ENCODE results near the gene GTF2H4. TPM values are rescaled to one million over a fixed set of nuclear protein-coding genes. Genes with fewer than 3 reads are reported as not detected.
"Not testable (repeated sequence)": the region's sequence is repeated elsewhere in the genome, so short reads cannot be mapped to it uniquely, and the experiment has no call there.

The GTF2H4 gene
- total RNA-seq, 2 experiments from 2014 or later = 28.5 to 34.1 TPM

- H3K27ac Mint-ChIP-seq, POLR2A ChIA-PET: not testable (repeated sequence)
Observed at GRCh38 chr6:30907290-30907757, 683 bp upstream of the GTF2H4 start.

DNA sequence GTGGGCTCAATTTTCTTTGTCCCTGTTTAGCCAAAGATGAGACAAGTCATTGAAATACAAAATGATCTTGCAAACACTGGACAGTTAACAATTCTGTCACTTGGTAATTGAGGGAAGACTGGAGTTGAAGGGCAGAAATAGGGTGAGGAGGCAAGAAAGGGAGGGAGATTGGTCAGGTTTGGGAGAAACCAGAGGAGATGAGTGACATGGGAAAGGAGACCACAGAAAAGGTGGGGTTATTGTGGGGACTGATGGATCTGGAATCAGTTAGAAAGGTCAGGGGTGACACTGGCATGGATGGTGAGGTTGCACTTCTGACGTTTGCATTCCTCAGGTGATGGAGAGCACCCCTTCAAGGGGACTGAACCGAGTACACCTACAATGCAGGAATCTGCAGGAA, 693 bp downstream of the GTF2H4 start:
- H3K4me1 Mint-ChIP-seq = peaks cover 31% of the 10 kb centered on the region
- no peaks in the 10 kb centered on the region for H3K27me3 Mint-ChIP-seq
- no peak for DNase-seq
- ChIA-PET POLR2A (no interaction called here), CTCF (interaction anchor here (1.3 to 2.0 kb wide), 3 partner anchors 79 to 178 kb away, joined by 5 to 6 read pairs (median 5); no protein-coding TSS in a partner anchor)
- H3K9me3 Mint-ChIP-seq = no peaks in the 10 kb centered on the region
- no peak overlapping the region for H3K27ac Mint-ChIP-seq
- H3K36me3 Mint-ChIP-seq (ENCODE audit: low read depth) = peaks cover 20% of the 10 kb centered on the region
- peak overlapping the region; percentile 98 for H3K4me3 Mint-ChIP-seq

More at GRCh38 chr6:30907290-30907757, 683 bp upstream of the GTF2H4 start:
- peaks cover 12% of the 10 kb centered on the region for H3K36me3 Mint-ChIP-seq (ENCODE audit: low read depth)
- H3K4me3 Mint-ChIP-seq = peak overlapping the region; percentile 98
- H3K27me3 Mint-ChIP-seq, H3K9me3 Mint-ChIP-seq, DNase-seq: not testable (repeated sequence)
- H3K4me1 Mint-ChIP-seq = peaks cover 31% of the 10 kb centered on the region
- CTCF ChIA-PET = interaction anchor here (0.6 to 1.6 kb wide), 5 partner anchors 85 to 180 kb away, joined by 3 to 7 read pairs (median 3); no protein-coding TSS in a partner anchor

DNA sequence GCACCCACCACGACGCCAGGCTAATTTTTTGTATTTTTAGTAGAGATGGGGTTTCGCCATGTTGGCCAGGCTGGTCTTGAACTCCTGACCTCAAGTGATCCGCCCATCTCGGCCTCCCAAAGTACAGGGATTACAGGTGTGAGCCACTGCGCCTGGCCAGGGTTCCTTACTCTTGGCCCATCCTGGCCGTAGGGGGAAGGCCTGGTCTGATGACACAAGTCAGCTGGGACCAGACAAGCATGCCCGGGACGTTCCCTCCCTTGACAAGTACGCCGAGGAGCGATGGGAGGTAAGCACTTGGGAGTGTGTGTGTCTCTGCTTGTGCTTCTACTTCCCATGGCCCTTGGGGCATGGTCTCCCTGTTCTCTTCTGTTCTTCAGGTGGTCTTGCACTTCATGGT, 2.5 kb downstream of the GTF2H4 start:
- H3K27ac Mint-ChIP-seq, POLR2A ChIA-PET, H3K4me3 Mint-ChIP-seq, H3K27me3 Mint-ChIP-seq, DNase-seq, H3K9me3 Mint-ChIP-seq: not testable (repeated sequence)
- peaks cover 45% of the 10 kb centered on the region for H3K4me1 Mint-ChIP-seq
- CTCF ChIA-PET = interaction anchor here (0.9 to 1.2 kb wide), 3 partner anchors 8 to 165 kb away, joined by 3 to 4 read pairs (median 3); no protein-coding TSS in a partner anchor
- H3K36me3 Mint-ChIP-seq (ENCODE audit: low read depth) = peaks cover 20% of the 10 kb centered on the region

GRCh38 chr6:30912746-30913520, 4.9 kb downstream of the GTF2H4 start:
- POLR2A ChIA-PET = no interaction called here
- Mint-ChIP-seq H3K4me3 (peak overlapping the region; percentile 83), H3K9me3 (no peaks in the 10 kb centered on the region), H3K36me3 (ENCODE audit: low read depth) (peaks cover 31% of the 10 kb centered on the region), H3K4me1 (peaks cover 49% of the 10 kb centered on the region), H3K27me3 (no peaks in the 10 kb centered on the region), H3K27ac (peak overlapping the region; percentile 10)
- CTCF ChIA-PET = interaction anchor here (0.6 to 2.8 kb wide), 13 partner anchors 13 to 1311 kb away, joined by 3 to 19 read pairs (median 4); partner anchors contain the start of gene NOTCH4
- no peak for DNase-seq

- ChIA-PET CTCF (interaction anchor here (0.7 to 2.8 kb wide), 14 partner anchors 9 to 1310 kb away, joined by 3 to 19 read pairs (median 4); partner anchors contain the start of gene NOTCH4), POLR2A (no interaction called here)
- Mint-ChIP-seq H3K27me3 (no peaks in the 10 kb centered on the region), H3K27ac (peak overlapping the region; percentile 67), H3K4me1 (peaks cover 41% of the 10 kb centered on the region), H3K9me3 (no peaks in the 10 kb centered on the region), H3K36me3 (ENCODE audit: low read depth) (peaks cover 31% of the 10 kb centered on the region), H3K4me3 (peak overlapping the region; percentile 83)
- no peak for DNase-seq
Observed at GRCh38 chr6:30913721-30914075, 5.7 kb downstream of the GTF2H4 start.

DNA sequence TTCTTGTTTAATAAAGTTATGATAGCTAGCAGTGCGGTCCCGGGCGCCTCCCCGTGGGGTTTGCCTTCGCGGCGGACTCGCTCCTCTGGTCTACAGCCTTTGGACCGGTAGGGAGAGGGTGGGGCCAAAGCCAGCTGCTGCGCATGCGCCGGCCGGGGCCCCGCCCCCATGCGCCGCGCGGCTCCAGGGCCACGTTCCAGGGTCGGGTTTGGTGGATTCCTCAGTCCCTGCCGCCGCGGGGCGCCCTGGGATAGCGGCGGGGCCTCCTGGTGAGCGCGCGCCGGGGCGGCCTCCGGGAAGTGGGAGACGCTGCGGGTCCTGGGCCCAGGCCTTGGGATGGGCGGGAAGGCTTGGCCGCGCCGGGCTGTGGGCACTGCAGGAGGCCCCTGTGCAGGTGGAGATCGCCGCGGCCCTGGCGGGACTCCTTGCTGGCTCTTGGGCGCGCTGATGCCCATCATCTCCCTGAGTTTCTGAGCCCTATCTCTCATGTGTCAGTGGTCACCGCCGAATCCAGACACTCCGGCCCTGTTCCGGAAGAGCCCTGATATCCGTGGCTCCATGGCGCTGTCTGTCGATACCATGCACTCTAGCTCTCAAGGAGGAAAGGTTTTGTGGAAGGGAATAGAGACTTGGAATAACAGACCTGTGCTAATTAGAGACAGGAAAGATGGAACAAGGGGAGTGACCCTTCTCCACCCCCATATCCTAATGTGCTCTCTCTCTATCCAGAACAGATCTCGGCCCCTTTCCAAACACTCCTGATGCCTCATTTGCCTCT, 6.3 kb downstream of the GTF2H4 start, which contains the start of gene VARS2:
Gene VARS2, plus strand, starts transcription at position 163 of the 778 bp plus-strand sequence. Its CDS starts 599 bp downstream, at position 762.
- Mint-ChIP-seq H3K27me3 (no peaks in the 10 kb centered on the region), H3K9me3 (no peaks in the 10 kb centered on the region), H3K36me3 (ENCODE audit: low read depth) (peaks cover 31% of the 10 kb centered on the region)

DNA sequence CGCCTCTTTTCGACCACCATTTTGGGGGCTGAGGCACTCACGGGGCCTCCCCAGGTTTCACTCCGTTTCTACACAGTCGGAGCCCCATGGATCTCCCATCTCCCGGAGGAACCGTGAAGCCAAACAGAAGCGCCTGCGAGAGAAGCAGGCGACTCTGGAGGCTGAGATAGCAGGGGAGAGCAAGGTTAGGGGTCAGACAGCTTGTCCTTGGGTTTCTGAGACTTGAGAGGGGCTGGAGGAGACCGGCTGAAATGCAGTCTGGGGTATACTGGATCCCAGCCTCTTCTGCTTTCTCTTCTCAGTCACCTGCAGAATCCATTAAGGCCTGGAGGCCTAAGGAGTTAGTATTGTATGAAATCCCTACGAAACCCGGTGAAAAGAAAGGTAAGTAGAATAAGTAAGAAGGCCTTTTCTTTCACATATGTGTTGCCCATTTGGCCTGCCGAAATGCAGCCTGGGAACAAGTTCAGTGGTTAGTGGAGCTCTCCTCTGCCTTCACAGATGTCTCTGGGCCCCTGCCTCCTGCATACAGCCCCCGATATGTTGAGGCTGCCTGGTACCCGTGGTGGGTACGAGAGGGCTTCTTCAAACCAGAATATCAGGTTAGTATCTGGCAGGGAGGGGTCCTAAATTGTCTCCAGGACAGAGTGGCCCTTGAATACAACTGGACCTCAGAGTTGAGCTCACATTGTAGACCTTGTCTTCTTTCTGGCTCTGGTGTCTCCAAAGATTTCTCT, 7.0 kb downstream of the GTF2H4 start:
- Mint-ChIP-seq H3K9me3 (no peaks in the 10 kb centered on the region), H3K4me3 (peak overlapping the region; percentile 83), H3K27ac (peak overlapping the region; percentile 90), H3K36me3 (ENCODE audit: low read depth) (peaks cover 34% of the 10 kb centered on the region), H3K4me1 (peaks cover 34% of the 10 kb centered on the region), H3K27me3 (no peaks in the 10 kb centered on the region)
- POLR2A ChIA-PET = no interaction called here
- no peak for DNase-seq
- CTCF ChIA-PET = interaction anchor here (0.7 to 2.8 kb wide), 18 partner anchors 8 to 243 kb away, joined by 3 to 19 read pairs (median 4); partner anchors contain the start of gene CCHCR1

More for the DNA sequence above, 6.3 kb downstream of the GTF2H4 start, which contains the start of gene VARS2:
- ChIA-PET CTCF (interaction anchor here (0.7 to 2.8 kb wide), 15 partner anchors 9 to 386 kb away, joined by 3 to 19 read pairs (median 4); no protein-coding TSS in a partner anchor), POLR2A (no interaction called here)
- peak within 1 kb of the TSS; percentile 90 for H3K27ac Mint-ChIP-seq
- peaks cover 35% of the 10 kb centered on the region for H3K4me1 Mint-ChIP-seq
- peak within 1 kb of the TSS; percentile 83 for H3K4me3 Mint-ChIP-seq
- DNase-seq = peak; percentile 83

DNA sequence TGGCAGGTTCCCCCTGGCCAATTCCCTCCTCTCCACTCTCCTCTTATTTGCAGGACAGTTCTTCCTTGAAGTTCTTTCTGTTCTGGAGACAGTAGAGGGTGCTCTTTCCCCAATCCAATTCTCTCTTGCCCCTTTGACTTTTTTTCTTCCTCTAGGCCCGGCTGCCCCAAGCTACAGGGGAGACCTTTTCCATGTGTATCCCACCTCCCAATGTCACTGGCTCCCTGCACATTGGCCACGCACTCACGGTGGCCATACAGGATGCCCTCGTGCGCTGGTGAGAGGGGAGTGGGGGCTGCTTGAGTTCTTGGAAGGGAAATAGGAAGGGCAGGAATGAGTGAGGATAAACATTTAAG, 7.6 kb downstream of the GTF2H4 start:
- peak; percentile 42 for DNase-seq
- Mint-ChIP-seq H3K4me1 (peaks cover 34% of the 10 kb centered on the region), H3K4me3 (peak overlapping the region; percentile 83), H3K27ac (peak overlapping the region; percentile 47), H3K9me3 (no peaks in the 10 kb centered on the region), H3K27me3 (no peaks in the 10 kb centered on the region), H3K36me3 (ENCODE audit: low read depth) (peaks cover 35% of the 10 kb centered on the region)
- POLR2A ChIA-PET = no interaction called here
- CTCF ChIA-PET = interaction anchor here (0.7 to 2.8 kb wide), 19 partner anchors 8 to 242 kb away, joined by 3 to 19 read pairs (median 4); partner anchors contain the start of genes CCHCR1 and IER3

GRCh38 chr6:30917041-30917440, 9.0 kb downstream of the GTF2H4 start:
- Mint-ChIP-seq H3K4me1 (peaks cover 34% of the 10 kb centered on the region), H3K4me3 (no peak overlapping the region), H3K9me3 (no peaks in the 10 kb centered on the region), H3K27ac (no peak overlapping the region), H3K36me3 (ENCODE audit: low read depth) (peaks cover 31% of the 10 kb centered on the region), H3K27me3 (no peaks in the 10 kb centered on the region)
- no peak for DNase-seq
- ChIA-PET CTCF (interaction anchor here (1.0 to 2.9 kb wide), 3 partner anchors 126 to 170 kb away, joined by 3 to 12 read pairs (median 5); no protein-coding TSS in a partner anchor), POLR2A (no interaction called here)

GRCh38 chr6:30917487-30917886, 9.5 kb downstream of the GTF2H4 start:
- POLR2A ChIA-PET = no interaction called here
- H3K4me3 Mint-ChIP-seq = no peak overlapping the region
- peaks cover 32% of the 10 kb centered on the region for H3K4me1 Mint-ChIP-seq
- H3K9me3 Mint-ChIP-seq = no peaks in the 10 kb centered on the region
- H3K27ac Mint-ChIP-seq = no peak overlapping the region
- CTCF ChIA-PET = interaction anchor here (1.0 to 2.9 kb wide), 2 partner anchors 162 to 170 kb away, joined by 3 to 12 read pairs; no protein-coding TSS in a partner anchor
- H3K36me3 Mint-ChIP-seq (ENCODE audit: low read depth) = peaks cover 33% of the 10 kb centered on the region
- no peaks in the 10 kb centered on the region for H3K27me3 Mint-ChIP-seq
- DNase-seq = no peak

- Mint-ChIP-seq H3K27ac (no peak overlapping the region), H3K36me3 (ENCODE audit: low read depth) (peaks cover 31% of the 10 kb centered on the region), H3K4me3 (no peak overlapping the region), H3K27me3 (no peaks in the 10 kb centered on the region), H3K4me1 (peaks cover 25% of the 10 kb centered on the region), H3K9me3 (no peaks in the 10 kb centered on the region)
- POLR2A ChIA-PET = no interaction called here
- CTCF ChIA-PET = interaction anchor here (0.7 to 2.9 kb wide), 4 partner anchors 9 to 169 kb away, joined by 3 to 12 read pairs (median 4); partner anchors contain the start of gene SFTA2
- no peak for DNase-seq
Observed at GRCh38 chr6:30918670-30919069, 10.7 kb downstream of the GTF2H4 start.

DNA sequence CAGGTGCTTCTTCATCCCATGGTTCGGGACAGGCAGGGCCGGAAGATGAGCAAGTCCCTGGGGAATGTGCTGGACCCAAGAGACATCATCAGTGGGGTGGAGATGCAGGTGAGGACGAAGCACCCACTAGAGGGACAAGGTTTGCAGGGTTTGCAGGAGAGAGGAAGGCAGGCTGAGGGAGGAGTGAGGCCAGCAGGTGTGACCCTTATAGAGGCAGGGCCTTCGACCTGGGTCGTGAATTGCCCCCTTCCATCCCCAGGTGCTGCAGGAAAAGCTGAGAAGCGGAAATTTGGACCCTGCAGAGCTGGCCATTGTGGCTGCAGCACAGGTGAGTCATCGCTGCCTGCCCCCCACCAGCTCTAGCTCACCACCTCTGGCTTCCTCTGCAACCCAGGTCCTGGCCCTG, 14.4 kb downstream of the GTF2H4 start:
- DNase-seq = no peak
- ChIA-PET POLR2A (no interaction called here), CTCF (interaction anchor here (1.5 kb wide), 1 partner anchor 18 kb away, joined by 3 read pairs; the partner anchor contains the start of gene MUCL3)
- H3K4me1 Mint-ChIP-seq = no peaks in the 10 kb centered on the region
- H3K4me3 Mint-ChIP-seq = no peak overlapping the region
- H3K9me3 Mint-ChIP-seq = no peaks in the 10 kb centered on the region
- peaks cover 35% of the 10 kb centered on the region for H3K36me3 Mint-ChIP-seq (ENCODE audit: low read depth)
- peak overlapping the region; percentile 19 for H3K27ac Mint-ChIP-seq
- H3K27me3 Mint-ChIP-seq = no peaks in the 10 kb centered on the region
